Adipose tissue (tissue), 3 donors: ENCODE data around the gene INTS13. TPM values are rescaled to one million over a fixed set of nuclear protein-coding genes. Genes with fewer than 3 reads are reported as not detected.
"Not testable (repeated sequence)": the region's sequence is repeated elsewhere in the genome, so short reads cannot be mapped to it uniquely, and the experiment has no call there.

ENCODE experiments used
- H3K27ac ChIP-seq: one replicate; pipeline ENCODE4 v1.5.1; 2013; ENCODE audit warnings: low read depth, low read length
- WGBS, 3 donors: extraction: QIAGEN DNeasy Blood & Tissue Kit; methylation state at CpG; one replicate each; pipeline ENCODE4 v1.1.7; 2013; 5-methylcytosine and 5-hydroxymethylcytosine counted together
- polyA plus RNA-seq, 3 donors: library from polyadenylated mRNA; stranded (reverse); fragments of 200-250 nt; gene quantifications; one replicate each; pipeline ENCODE4 v1.2.3, GENCODE V29; 2013
- donor health status: healthy with polysubstance abuse.
- donor health status: Bipolar disorder and iron deficiency.
- donor health status: healthy.

Gene INTS13
- polyA plus RNA-seq, 3 donors: 9.7 to 26.0 (median 9.8) TPM

GRCh38 chr12:26939192-26939832 lies 1.5 kb upstream of the INTS13 start:
- no peak overlapping the region for H3K27ac ChIP-seq
- WGBS, 3 donors: 1 to 2% (median 2%) methylated on average over 9 of the region's 9 CpGs

GRCh38 chr12:26938701-26939062 lies 901 bp upstream of the INTS13 start:
- H3K27ac ChIP-seq: peak overlapping the region; percentile 51
- WGBS, 3 donors: 0 to 1% (median 0%) methylated on average over 28 of the region's 28 CpGs

GRCh38 chr12:26937443-26937862 lies 328 bp downstream of the INTS13 start:
- WGBS, 3 donors: 0 to 1% (median 0%) methylated on average over 10 of the region's 10 CpGs
- no peak overlapping the region for H3K27ac ChIP-seq

GRCh38 chr12:26936559-26937442 lies 980 bp downstream of the INTS13 start:
- H3K27ac ChIP-seq: no peak overlapping the region
- 13 to 15% (median 14%) methylated on average over 8 of the region's 8 CpGs for WGBS, 3 donors

DNA sequence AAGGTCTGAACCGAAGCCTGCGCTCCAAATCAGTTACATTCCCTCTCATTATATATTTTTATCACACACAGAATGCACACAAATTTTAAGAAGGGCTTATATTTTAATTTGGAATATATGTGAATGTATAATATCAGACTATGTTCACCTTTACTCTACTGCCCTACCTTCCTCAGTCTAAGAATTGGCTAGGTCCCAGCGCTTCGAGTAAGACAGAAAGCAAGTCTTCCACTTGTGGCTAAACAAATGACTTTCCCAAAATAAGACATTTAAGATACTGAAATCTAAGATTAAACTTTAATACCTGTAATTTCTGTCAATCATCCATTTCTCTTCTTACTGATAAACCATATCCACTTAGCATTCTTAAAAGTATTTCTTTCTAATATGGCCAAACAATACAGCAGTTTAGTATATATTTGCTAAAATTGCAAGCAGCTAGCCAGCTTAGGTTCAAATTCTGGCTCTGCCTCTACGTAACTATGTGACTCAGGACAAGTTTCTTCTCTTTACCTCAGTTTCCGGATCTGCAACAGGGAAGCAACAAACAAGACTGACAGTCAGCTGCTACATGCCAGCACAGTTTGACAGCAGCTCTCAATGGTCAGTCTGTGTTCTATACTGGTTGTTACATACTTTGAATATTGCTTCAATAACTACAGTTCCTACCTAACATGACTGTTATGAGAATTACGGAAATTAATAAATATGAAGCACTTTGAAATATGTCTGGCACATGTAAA lies 2.0 kb downstream of the INTS13 start:
- no peak overlapping the region for H3K27ac ChIP-seq
- 65 to 74% (median 67%) methylated on average over 7 of the region's 7 CpGs for WGBS, 3 donors

DNA sequence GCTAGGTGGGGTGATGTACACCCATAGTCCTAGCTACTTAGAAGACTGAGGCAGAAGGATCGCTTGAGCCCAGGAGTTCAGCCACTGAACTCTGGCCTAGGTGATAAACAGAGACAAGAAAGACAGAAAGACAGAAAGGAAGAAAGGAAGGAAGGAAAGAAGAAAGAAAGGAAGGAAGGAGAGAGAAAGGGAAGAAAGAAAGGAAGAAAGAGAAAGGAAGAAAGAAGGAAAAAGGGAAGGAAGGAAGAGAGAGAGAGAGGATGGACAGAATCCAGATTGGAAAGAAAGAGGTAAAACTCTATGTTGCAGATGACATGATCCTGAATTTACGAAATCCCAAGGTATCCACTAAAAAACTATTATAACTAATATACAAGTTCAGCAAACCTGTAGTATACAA lies 8.2 kb downstream of the INTS13 start:
- WGBS, 3 donors: 94 to 98% (median 94%) methylated on average over 2 of the region's 2 CpGs
- H3K27ac ChIP-seq: no peak overlapping the region

DNA sequence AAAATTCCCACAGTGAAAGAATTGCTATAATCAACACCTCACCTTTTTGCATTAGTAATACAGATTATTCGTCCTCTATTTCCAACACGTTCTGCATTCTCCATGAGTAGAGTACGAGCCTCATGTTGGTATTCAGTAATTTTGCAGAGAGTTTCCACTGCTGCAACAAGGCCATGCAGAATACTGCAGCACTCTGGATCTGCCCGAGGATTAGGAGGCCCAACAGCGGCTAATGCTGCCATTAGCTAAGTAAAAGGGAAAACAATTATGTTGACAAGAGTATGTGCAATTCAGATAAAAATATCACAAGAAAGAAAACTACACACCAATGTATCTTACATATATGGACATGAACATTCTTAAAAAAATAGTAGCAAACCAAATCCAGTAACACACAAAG lies 9.1 kb downstream of the INTS13 start:
- 93 to 97% (median 96%) methylated on average over 5 of the region's 5 CpGs for WGBS, 3 donors
- H3K27ac ChIP-seq: no peak overlapping the region

GRCh38 chr12:26921886-26922285 lies 15.9 kb downstream of the INTS13 start:
- H3K27ac ChIP-seq: no peak overlapping the region
- 89 to 92% (median 90%) methylated on average over 3 of the region's 3 CpGs for WGBS, 3 donors

DNA sequence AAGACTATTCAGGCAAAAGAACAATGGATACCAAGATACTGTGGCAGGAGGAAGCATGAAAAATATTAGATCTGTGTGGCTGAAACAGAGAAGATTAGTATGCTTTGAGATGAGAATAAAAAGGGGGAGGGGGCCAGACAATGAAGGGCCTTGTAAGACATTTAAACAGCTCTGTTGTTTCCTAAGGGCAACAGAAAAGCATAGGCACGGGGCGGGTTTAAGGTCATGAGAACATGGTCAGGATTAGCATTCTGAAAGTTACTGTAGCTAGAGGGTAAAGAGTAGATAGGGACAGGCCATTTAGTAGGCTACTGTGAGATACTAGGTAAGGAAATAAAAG lies 18.6 kb downstream of the INTS13 start:
- WGBS, 3 donors: 94 to 96% (median 96%) methylated on average over 2 of the region's 2 CpGs

GRCh38 chr12:26918321-26919215 lies 19.2 kb downstream of the INTS13 start:
- H3K27ac ChIP-seq: no peak overlapping the region
- 88 to 94% (median 89%) methylated on average over 5 of the region's 5 CpGs for WGBS, 3 donors

More for the DNA sequence above, 18.6 kb downstream of the INTS13 start:
- no peak overlapping the region for H3K27ac ChIP-seq

DNA sequence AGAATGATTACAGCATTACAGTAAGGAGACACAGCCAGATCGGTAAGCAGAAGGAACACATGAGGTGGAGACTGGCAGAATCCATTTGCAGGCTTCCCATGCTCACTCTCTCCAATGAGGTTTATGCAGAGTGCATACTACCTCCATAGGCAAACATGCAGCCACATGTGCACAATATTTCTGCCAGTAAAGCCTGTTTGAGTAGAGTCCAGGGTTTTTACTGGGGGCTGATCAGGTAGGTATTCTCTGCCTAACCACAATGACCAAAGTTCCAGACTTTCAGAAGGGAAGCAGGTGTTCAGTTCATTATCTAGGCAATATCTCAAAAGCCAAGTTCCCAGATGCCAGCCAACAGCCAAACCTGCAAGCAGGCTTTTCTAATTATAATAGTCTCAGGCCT lies 31.1 kb downstream of the INTS13 start:
- H3K27ac ChIP-seq: no peak overlapping the region
- 9 to 44% (median 36%) methylated on average over 1 of the region's 1 CpG for WGBS, 3 donors

DNA sequence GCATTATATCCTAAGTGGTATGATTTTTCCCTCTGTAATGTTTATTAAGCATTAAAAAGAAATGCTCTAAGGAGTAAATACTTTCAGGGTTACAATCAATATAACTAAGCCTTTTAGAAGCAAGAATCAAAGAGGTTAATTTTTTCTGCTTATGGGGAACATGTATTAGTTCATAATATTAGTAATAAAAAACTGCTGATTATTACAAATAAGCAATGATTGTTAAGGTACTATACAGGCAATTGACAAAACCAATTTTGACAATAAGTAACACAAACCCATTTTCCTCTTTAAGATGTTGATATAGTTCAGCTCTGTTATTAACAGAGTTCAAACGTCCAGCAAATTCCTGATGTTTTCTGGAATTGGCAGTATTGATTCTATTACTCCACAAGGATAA lies 31.8 kb downstream of the INTS13 start:
- 34 to 67% (median 66%) methylated on average over 1 of the region's 1 CpG for WGBS, 3 donors
- H3K27ac ChIP-seq: no peak overlapping the region

- 95 to 97% (median 96%) methylated on average over 2 of the region's 3 CpGs for WGBS, 3 donors
- H3K27ac ChIP-seq: not testable (repeated sequence)
These were observed 34.4 kb downstream of the INTS13 start for GRCh38 chr12:26903396-26903795.

DNA sequence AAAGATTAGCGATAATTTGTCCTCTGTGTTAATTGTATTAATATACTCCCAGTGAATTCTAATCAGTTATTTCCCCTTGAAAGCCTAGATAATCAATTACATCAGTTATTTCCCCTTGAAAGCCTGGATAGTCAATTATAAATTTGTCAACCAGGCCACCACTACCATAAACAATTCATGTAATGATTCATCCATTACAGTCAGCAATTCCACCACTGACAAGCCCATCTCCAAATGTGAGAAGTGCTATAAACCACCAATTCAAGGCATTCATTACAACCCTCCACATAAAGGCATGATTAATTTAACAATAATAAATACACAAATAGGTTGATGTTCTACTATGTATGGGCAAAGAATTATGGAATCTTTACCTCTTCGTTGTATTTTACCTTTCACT lies 40.9 kb downstream of the INTS13 start:
- WGBS, 3 donors: 93 to 97% (median 94%) methylated on average over 2 of the region's 2 CpGs
- no peak overlapping the region for H3K27ac ChIP-seq

DNA sequence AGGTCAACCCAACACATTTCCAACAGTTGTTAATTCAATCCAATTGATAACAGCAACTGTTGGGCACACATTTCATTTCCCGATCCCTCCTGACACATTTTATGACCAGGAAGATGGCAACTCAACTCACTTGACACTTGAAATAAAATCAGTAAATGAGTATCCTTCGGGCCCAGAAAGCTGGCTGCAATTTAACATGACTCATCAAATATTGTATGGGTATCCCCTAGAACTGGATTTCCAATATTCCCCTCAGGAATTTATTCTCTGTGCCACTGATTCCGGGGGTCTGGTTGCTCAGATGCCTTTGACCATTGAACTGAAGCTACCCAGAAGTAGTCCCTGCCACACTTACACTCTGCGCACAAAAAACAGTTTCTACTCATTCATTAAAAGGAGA lies 42.1 kb downstream of the INTS13 start:
- WGBS, 3 donors: 93 to 95% (median 94%) methylated on average over 4 of the region's 4 CpGs
- H3K27ac ChIP-seq: no peak overlapping the region

- 27 to 88% (median 78%) methylated on average over 1 of the region's 1 CpG for WGBS, 3 donors
- no peak overlapping the region for H3K27ac ChIP-seq
These were observed 46.1 kb downstream of the INTS13 start for GRCh38 chr12:26891704-26892103.

DNA sequence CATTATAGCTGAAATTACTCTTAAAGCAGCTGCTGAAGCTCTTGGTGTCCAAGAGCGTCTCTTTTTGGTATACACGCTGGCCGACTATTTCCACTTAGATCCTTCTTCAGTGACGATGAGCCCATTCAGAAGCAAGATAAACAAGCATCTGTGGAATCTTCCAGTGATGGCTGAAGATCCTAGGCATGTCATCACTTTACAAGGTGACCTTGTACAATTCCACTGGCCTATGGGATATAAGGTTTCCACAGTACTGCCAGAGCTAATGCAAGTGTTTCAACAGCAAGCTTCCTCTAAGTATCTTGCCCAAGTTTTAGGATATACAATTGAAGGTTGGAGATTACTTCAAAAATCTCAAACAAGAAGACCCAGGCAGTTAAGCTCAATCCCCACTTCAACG lies 47.0 kb downstream of the INTS13 start:
- H3K27ac ChIP-seq: no peak overlapping the region
- WGBS, 3 donors: 93 to 96% (median 96%) methylated on average over 5 of the region's 5 CpGs
